Measurements from ENCODE around the gene TMCC1. TPM values are rescaled to one million over a fixed set of nuclear protein-coding genes. Genes with fewer than 3 reads are reported as not detected.

TMCC1 gene
- total and polyA plus RNA-seq, 2 donors (not counting 3 experiments of a cell fraction or from before 2014, with no cell fraction given) = 17.4 to 38.4 TPM

- dilution Hi-C loops (cut with MboI; ENCODE audit: extremely low pct_ligation_motif_present, low sequenced_read_pairs) (no loop called here), intact Hi-C loops (cut with micrococcal nuclease) (loop anchor here (1.0 to 2.0 kb wide), 2 partner anchors 9 to 178 kb away; partner anchors contain the start of gene IFT122)
- peak; percentile 75 for TF ChIP-seq FOS (IDR thresholded peaks at IDR 0.05; ENCODE audit: borderline replicate concordance, insufficient read depth, low read length)
- TF ChIP-seq POLR2AphosphoS5 (IDR thresholded peaks at IDR 0.05; ENCODE audit: insufficient read depth, low read depth, low read length) = no peak
- peak overlapping the region; percentile 72 for H3K27ac ChIP-seq (ENCODE audit: insufficient read depth, low read depth, low read length)
- peak overlapping the region; percentile 33 for H2AFZ ChIP-seq (ENCODE audit: low read depth, low read length)
- POLR2A ChIA-PET = no interaction called here
- H3K9ac ChIP-seq (replicated peaks; ENCODE audit: extremely low read depth, insufficient read depth, low read length) = peak overlapping the region; percentile 47
- H3K36me3 ChIP-seq (ENCODE audit: control insufficient read depth in 2 of 2, extremely low read depth in 1 of 2, insufficient read depth in 2 of 2, low read length in 2 of 2) = no peaks in the 10 kb centered on the region
- CTCF ChIA-PET = interaction anchor here (0.9 to 2.0 kb wide), 5 partner anchors 9 to 236 kb away, joined by 3 to 8 read pairs (median 5); no protein-coding TSS in a partner anchor
- peaks cover 57% of the 10 kb centered on the region for H3K4me1 ChIP-seq (ENCODE audit: control insufficient read depth, extremely low read depth, insufficient read depth, low read length)
- peak; percentile 72 for DNase-seq (ENCODE audit: low read depth, low spot score)
- peak; percentile 97 for FAIRE-seq
- no peaks in the 10 kb centered on the region for H4K20me1 ChIP-seq (replicated peaks; ENCODE audit: control insufficient read depth, extremely low read depth, insufficient read depth, low read length)
- BruUV-seq (replicated peaks) = no TSS peak
- peak overlapping the region; percentile 64 for H3K4me2 ChIP-seq (ENCODE audit: insufficient read depth, low read length)
- no peaks in the 10 kb centered on the region for H3K9me1 ChIP-seq (replicated peaks; ENCODE audit: control insufficient read depth, extremely low read depth, insufficient read depth, low read length)
- no peaks in the 10 kb centered on the region for H3K9me3 ChIP-seq (replicated peaks; ENCODE audit: control insufficient read depth, insufficient read depth, low read length)
- no peaks in the 10 kb centered on the region for H3K27me3 ChIP-seq (ENCODE audit: control insufficient read depth in 2 of 2, insufficient read depth in 2 of 2, low read length in 2 of 2)
- H3K4me3 ChIP-seq (replicated peaks in 1 of 3; ENCODE audit: insufficient read depth in 1 of 3, low read depth in 1 of 3, low read length in 3 of 3) = peak overlapping the region in 1 of 3 experiments; percentile 27
- H3K79me2 ChIP-seq (ENCODE audit: control insufficient read depth, insufficient read depth, low read length) = no peaks in the 10 kb centered on the region
Observed at GRCh38 chr3:129618901-129619671, 274.4 kb downstream of the TMCC1 start.

- Histone ChIP-seq H3K9me3 (replicated peaks; ENCODE audit: control insufficient read depth, insufficient read depth, low read length) (no peaks in the 10 kb centered on the region), H2AFZ (ENCODE audit: low read depth, low read length) (peak overlapping the region; percentile 13), H3K9me1 (replicated peaks; ENCODE audit: control insufficient read depth, extremely low read depth, insufficient read depth, low read length) (no peaks in the 10 kb centered on the region), H3K4me2 (ENCODE audit: insufficient read depth, low read length) (peak overlapping the region; percentile 64), H3K4me3 (replicated peaks in 1 of 3; ENCODE audit: insufficient read depth in 1 of 3, low read depth in 1 of 3, low read length in 3 of 3) (peak overlapping the region in 1 of 3 experiments; percentile 27), H3K27me3 (ENCODE audit: control insufficient read depth in 2 of 2, insufficient read depth in 2 of 2, low read length in 2 of 2) (no peaks in the 10 kb centered on the region), H3K27ac (ENCODE audit: insufficient read depth, low read depth, low read length) (peak overlapping the region; percentile 72), H4K20me1 (replicated peaks; ENCODE audit: control insufficient read depth, extremely low read depth, insufficient read depth, low read length) (no peaks in the 10 kb centered on the region), H3K4me1 (ENCODE audit: control insufficient read depth, extremely low read depth, insufficient read depth, low read length) (peaks cover 50% of the 10 kb centered on the region), H3K36me3 (ENCODE audit: control insufficient read depth in 2 of 2, extremely low read depth in 1 of 2, insufficient read depth in 2 of 2, low read length in 2 of 2) (no peaks in the 10 kb centered on the region), H3K79me2 (ENCODE audit: control insufficient read depth, insufficient read depth, low read length) (no peaks in the 10 kb centered on the region), H3K9ac (replicated peaks; ENCODE audit: extremely low read depth, insufficient read depth, low read length) (peak overlapping the region; percentile 20)
- ChIA-PET CTCF (interaction anchor here (0.9 to 2.0 kb wide), 5 partner anchors 10 to 235 kb away, joined by 3 to 8 read pairs (median 5); no protein-coding TSS in a partner anchor), POLR2A (no interaction called here)
- no peak for DNase-seq (ENCODE audit: low read depth, low spot score)
- dilution Hi-C loops (cut with MboI; ENCODE audit: extremely low pct_ligation_motif_present, low sequenced_read_pairs) = no loop called here
- BruUV-seq (replicated peaks) = no TSS peak
- intact Hi-C loops (cut with micrococcal nuclease) = loop anchor here (2.0 kb wide), 1 partner anchor 178 kb away; the partner anchor contains the start of gene IFT122
- no peak for TF ChIP-seq POLR2A (IDR thresholded peaks at IDR 0.05; ENCODE audit: low read depth, low read length)
- TF ChIP-seq POLR2AphosphoS5 (IDR thresholded peaks at IDR 0.05; ENCODE audit: insufficient read depth, low read depth, low read length) = peak; percentile 25
- no peak for FAIRE-seq
Observed at GRCh38 chr3:129618186-129618820, 275.2 kb downstream of the TMCC1 start.
